A549 (cell line): ENCODE data around the gene DCLK1.

Experiments
- CTCF ChIP-seq: fragments of >200 bp; sonication (Bioruptor Twin); formaldehyde crosslinking; IDR thresholded peaks from 3 replicates; pipeline ENCODE4 v1.5.1; 2016
- EP300 ChIP-seq, 2 experiments: fragments of >200 bp; sonication (Bioruptor Twin); formaldehyde crosslinking; IDR thresholded peaks; 2 replicates in 1 of 2; 3 replicates in 1 of 2; pipeline ENCODE4 v1.6.1; 2016 to 2017
- USF2 ChIP-seq: fragments of 450-650 bp; IDR thresholded peaks from 2 replicates; pipeline ENCODE4 v1.6.1; 2014; ENCODE audit warnings: antibody characterized with exemption

GRCh38 chr13:36166046-36166445 is 34.9 kb upstream of the DCLK1 start:
- TF ChIP-seq USF2 (no peak), EP300 (IDR thresholded peaks at IDR 0.05) (no peak), CTCF (no peak)
